HG02610 (cell line): ENCODE measurements around the gene BANP.
"Not testable (repeated sequence)": the region's sequence is repeated elsewhere in the genome, so short reads cannot be mapped to it uniquely, and the experiment has no call there.

Experiments
- ATAC-seq: cut with Tn5 transposase; IDR thresholded peaks from one replicate; pipeline ENCODE4 v1.9.1; 2021; ENCODE audit warnings: mild to moderate bottlenecking, moderate library complexity; ENCODE audit not compliant: unreplicated experiment

The BANP gene

DNA sequence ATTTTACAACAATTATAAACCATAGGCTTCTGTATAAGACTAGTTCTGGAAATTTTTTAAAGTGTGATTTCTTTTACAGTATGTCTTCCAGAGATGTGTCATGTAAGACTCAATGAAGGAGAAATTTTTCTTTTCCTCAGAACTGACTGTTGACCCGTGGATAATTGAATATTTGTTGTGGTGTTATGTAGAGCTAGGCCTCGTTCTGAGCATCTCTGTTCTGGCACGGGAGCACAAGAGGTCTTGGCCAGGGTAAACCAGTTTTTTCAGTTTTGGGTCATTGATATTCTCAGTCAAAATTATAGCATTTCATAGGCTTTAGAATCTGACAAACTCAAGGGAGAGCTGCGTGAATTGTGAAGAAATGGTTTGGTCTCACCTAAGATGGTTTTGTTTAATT is 39.0 kb downstream of the BANP start:
- ATAC-seq, result not testable (repeated sequence)

DNA sequence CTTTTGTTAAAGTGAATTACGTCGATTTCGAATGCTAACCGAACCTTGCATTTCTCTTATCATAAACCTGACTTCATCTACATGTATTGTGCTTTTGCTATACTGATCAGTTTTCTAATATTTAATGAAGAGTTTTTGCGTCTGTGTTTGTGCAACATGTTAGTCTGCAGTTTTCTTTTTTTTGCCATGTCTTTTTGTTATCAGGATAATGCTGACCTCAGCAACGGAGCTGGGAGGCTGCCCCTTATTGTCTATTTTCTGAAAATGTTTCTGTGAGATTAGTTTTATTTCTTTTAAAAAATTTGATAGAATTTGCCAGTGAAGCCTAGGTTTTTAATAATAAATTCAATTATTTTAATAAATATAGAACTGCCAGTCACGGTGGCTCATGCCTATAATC is 40.9 kb downstream of the BANP start:
- ATAC-seq, result not testable (repeated sequence)

DNA sequence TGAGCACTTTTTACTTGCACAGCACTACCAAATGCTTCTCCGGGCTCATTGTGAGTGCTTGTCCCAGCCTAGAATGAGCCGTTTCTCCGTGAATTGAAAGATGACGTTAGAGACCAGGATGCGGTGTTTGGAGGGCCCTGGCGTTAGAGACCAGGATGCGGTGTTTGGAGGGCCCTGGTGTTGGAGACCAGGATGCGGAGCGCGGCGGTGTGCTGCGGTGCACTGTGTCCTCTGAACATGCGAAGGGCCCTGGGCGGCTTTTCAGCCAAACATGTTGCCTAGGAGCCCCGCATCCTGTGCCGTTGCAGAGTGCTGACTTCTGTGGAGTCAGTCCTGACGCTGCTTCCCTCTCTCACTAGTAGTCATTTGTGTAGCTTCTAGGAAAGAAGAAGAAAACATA is 42.7 kb downstream of the BANP start:
- no peak for ATAC-seq

DNA sequence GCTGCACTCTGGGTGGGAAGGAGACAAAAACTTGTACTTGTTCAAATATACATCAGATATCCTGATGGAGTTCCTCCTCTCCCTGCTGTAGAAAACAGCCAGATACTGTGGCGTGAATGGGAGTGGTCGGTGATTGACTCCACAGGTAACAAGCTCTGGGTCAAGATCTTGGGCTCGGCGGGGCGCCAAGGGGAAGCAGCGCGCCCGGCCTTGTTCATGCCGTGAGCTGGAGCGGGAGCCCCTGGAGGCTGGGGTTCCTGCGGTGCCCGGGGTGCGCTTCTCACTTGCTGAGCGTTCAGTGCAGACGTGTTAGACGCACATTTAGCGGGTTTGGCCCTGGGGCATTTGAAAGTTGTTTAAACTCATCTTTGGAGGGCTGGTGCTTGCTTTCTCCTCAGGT is 44.4 kb downstream of the BANP start:
- no peak for ATAC-seq

DNA sequence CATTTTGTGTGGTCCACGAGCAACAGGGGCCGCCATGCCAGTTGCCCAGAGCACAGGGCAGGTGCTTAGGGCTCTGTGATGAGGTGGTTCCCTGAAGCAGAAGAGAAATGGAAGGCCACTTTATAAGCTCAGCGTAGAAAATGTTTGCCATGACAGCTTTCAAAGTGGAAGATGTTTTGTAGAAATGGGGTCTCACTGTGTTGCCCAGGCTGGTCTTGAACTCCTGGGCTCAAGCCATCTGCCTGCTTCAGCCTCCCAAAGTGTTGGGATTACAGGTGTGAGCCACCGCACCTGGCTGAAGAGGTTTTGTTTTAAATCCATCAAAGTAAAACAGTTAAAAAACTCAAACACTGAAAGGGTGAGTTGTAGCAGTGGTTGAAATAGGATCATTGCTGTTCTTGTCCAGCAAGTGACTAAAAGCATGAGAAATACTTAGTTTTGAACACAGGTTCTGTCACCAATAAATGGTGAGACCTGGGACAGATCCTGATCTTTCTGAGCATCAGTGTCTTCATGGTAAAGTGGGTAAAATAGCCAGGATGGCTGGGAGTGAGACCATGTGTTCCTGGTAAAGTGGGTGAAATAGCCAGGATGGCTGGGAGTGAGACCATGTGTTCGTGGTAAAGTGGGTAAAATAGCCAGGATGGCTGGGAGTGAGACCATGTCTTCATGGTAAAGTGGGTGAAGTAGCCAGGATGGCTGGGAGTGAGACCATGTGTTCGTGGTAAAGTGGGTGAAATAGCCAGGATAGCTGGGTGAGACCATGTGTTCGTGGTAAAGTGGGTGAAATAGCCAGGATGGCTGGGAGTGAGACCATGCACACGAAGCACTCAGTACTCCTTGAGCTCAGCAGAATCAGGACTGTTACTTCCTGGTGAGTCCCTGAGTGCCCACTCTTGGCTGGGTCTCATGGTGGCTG is 46.0 kb downstream of the BANP start:
- no peak for ATAC-seq

DNA sequence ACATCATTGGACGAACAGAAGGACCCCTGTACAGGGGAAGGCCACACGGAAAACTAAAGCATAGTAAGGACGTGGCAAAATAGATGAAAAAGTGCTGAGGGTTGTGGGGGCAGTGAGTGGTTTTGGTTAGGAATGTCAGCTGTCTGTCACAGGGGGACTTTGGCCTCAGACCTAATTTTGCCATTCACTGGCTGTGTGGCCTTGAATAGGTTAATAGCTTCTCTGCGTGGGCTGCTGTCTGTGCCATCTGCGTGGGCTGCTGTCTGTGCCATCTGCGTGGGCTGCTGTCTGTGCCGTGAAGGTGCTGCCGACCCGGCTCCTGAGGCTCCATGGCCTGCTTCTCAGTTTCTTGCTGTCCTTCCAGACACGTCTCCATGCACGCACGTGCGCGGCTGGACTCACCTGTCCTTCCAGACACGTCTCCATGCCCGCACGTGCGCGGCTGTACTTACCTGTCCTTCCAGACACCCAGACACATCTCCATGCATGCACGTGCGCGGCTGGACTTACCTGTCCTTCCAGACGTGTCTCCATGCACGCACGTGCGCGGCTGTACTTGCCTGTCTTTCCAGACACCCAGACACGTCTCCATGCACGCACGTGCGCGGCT is 47.1 kb downstream of the BANP start:
- not testable (repeated sequence) for ATAC-seq

DNA sequence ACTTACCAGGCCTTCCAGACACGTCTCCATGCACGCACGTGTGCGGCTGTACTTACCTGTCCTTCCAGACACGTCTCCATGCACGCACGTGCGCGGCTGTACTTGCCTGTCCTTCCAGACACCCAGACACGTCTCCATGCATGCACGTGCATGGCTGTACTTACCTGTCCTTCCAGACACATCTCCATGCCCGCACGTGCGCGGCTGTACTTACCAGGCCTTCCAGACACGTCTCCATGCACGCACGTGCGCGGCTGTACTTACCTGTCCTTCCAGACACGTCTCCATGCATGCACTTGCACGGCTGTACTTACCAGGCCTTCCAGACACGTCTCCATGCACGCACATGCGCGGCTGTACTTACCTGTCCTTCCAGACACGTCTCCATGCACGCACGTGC is 47.8 kb downstream of the BANP start:
- ATAC-seq, result not testable (repeated sequence)

DNA sequence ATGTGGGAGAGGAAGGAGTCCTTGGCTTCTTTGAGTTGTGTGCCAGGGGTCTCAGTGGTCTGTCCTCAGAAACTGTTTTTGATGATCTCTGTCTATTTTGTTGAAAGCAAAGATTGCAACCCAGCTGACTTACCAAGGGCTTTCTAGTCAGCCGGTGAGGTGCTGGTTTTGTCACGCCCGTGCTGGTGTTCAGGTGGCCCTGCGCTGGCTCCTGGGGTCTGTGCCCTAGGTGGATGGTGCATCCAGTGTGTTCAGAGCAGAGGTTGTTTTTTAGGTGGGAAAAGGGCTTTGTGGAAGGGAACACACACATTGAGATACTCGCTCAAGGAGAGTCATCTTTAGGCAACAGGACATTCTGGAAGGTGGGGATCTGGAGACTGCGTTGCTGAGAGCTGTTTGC is 51.0 kb downstream of the BANP start:
- no peak for ATAC-seq

DNA sequence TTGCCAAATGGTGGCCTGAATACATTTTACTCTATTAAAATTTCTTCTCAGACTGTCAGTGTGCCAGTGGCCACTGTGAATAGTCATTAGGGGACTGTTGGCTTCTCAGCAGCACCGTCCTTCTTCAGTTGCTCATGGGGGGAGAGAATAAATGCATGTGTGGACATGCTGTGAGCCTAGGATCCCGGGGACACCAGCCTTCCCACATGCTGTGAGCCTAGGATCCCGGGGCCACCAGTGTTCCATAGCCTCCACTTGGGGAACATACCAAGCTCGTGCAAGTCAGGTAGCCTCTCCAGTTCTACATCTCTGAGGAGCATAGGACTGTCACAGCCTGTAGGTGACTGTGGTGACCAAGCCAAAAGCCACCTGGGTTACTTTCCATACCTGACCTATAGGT is 51.5 kb downstream of the BANP start:
- ATAC-seq, result no peak

DNA sequence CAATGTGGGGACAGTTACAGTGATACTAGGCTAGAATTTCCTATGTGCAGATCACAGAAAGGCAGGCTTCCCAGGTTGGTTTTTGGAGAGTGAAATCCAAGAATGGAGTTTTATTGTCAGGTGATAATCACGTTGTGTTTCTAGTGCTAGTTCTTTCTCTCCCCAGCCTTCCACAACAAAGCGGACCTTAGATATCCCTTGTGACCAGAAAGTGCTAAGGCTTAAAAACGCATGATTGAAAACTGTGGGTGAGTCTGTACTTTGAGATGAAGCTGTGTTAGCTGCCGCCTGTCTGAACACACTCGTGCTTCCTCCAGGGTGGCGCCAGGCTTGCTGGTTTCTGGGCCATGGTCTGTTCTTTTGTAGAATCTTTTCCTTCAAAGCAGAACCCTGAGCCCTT is 52.1 kb downstream of the BANP start:
- ATAC-seq, result no peak

DNA sequence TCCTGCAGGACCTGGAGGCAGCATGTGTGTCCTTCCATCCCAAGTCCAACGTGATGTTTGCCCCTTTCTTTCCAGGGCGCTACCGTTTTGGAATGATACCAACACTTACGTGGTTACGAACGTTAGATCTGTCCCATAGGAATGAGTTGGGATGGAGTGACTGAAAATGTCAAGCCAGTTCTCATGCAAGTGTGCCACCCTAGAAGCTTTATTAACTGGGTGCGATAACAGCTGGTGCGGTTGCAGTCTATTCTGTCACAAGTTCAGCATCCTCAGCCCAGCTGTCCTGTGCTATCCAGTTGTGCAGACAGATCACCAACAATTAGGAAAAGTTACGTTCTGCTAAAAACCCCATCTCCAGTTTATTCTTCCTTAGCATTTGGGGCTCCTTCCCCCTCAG is 52.5 kb downstream of the BANP start:
- ATAC-seq, result no peak

DNA sequence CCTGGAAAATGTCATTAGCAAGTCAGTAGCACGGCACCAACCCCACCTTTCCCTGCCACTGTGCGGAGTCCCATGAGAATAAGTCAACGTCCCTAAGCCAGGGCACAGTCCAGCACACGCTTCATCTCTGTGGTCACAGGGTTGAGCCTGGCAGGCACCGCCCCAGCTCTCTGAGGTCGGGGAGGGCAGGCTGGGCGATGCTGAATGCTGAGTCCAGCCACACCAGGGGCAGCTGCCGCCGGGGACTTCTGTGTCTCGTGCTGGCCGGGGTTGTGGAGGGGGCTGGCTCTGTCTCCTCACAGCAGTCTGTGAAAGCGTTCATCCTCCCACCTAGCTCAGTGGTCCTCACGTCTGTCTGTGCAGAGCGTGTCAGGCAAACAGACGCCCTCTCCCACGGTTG is 53.2 kb downstream of the BANP start:
- no peak for ATAC-seq

DNA sequence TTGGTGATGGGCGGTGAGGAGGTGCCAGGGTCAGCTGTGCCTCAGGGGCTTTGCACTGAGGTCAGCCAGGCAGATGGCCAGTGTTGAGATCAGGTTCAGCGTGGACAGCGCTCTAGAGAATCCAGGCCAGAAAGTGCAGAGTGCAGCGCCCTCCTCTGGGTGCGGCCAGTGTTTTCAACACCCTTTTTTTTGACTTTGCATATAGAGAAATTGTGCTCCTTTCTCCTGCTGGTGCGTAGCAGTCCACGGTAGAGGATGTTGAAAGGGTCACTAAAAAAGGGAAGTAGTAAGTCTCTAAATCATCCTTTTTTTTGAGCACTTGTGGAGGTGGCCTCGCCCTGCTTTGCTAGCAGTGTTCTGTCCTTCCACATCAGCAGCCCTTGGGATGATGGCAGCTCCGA is 53.9 kb downstream of the BANP start:
- no peak for ATAC-seq

DNA sequence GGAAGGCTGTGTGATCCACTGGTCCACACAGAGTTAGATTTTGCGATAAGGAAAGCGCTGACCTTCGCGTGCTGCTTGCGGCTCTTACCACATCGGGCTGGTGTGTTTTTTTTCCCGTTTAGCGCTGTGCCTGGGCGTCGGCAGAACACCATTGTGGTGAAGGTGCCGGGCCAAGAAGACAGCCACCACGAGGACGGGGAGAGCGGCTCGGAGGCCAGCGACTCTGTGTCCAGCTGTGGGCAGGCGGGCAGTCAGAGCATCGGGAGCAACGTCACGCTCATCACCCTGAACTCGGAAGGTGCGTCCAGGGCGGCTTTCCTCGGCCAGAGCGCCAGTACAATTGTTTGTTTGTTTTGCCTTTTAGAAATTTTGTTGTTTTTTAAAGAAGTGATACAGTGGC is 54.7 kb downstream of the BANP start:
- ATAC-seq, result no peak

DNA sequence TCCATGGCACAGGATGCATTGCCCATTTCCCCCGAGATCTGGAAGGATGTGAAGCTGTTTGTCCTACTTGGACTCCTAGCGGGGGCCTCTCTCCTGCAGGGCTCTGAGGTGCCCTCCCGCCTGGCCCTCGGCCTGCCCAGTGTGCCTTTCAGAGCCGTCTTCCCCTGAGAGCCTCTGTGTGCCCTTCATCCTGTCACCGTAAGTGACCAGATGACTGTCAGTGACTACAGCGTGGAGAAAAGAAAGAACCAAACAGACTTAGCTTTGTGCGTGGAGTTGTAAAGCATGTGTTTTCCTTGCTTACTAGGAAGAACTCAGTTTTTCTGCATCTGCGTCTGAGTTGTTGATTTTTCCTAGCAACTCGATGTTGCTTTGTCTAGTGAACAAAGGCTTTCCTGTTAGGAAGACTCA is 56.1 kb downstream of the BANP start:
- ATAC-seq, result no peak

DNA sequence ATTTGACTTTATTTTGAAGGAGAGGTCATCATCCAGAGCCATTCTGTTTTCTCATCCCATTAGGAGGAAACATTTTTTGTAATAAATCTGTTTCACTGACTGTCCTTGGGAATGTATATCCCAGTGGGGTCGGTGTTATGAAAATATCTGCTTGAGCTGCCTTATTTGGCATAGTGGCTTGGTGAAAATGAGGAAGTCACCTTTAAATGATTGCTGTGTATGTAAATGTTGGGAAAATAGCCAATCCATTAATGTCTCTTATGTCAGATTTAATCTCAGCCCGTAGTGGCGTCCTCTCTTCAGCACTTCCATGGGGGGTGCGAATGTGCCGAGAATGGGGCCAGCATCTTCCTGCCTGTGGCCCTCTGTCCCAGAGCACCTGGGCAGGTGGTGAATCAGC is 57.6 kb downstream of the BANP start:
- ATAC-seq, result no peak

DNA sequence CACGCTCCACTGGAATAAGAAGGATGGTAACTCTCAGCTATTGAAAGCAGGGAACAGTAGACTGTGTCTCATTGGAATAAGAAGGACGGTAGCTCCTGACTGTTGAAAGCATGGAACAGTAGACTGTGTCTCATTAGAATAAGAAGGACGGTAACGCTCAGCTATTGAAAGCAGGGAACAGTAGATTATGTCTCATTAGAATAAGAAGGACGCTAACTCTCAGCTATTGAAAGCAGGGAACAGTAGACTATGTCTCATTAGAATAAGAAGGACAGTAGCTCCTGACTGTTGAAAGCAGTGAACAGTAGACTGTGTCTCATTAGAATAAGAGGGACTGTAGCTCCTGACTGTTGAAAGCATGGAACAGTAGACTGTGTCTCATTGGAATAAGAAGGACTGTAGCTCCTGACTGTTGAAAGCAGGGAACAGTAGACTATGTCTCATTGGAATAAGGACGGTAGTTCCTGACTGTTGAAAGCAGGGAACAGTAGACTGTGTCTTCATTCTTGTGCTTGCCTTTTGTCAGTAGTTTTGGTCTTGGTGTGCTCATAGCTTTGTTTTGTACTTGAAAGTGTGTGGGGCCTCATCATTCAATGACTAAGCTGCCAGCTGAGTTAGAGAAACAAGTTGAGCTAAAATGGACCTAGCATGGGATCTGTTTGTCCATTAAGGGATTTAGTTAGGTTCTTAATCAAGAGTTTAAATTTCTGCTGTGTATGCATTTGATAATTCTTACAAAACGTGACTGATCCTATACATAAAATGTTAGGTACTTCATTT is 58.5 kb downstream of the BANP start:
- no peak for ATAC-seq

DNA sequence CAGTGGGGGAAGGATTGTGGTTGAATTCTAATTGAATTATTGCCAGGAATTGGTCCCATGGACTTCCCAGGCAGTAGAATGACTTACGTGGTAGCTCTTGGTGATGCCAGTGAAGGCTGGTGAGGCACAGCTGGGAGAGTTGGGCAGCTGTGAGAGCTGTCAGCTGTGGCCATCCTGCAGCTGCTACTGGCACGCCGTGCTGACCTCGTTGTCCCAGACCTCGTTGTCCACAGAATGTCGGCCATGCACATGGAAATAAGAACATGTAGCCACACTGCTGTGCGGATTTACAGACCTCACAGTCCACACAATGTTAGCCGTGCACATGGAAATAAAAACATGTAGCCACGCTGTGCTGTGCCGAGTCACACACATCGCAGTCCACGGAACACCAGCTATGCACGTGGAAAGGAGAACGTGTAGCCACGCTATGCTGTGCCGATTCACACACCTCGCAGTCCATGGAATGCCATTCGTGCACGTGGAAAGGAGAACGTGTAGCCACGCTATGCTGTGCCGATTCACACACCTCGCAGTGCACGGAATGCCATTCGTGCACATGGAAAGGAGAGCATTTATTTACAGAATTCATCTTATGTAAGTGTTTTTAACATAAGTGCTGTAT is 59.2 kb downstream of the BANP start:
- no peak for ATAC-seq

DNA sequence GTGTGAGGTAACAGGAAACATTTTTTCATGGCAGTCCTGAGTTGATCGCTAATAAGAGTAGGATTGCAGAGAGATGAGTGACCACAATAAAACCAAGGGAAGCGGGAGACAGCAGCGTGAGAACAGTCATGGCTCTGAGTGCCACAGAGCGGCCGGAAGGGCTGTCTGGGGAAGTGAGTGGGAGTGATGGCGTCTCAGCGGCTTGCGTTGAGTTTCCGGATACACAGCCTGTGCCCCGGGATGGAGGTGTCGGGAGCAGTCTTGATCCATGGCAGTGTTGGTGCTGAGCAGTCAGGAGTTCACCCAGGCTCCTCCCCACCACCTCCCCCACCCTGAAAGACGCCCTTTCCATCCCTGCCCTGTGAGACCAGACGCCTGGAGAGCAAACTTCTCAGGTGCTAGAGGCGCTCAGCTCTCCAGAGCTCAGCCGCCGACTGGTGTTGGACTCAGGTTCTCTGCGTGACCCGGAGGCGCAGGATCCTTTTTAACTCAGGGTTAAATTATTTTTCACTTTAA is 59.8 kb downstream of the BANP start:
- no peak for ATAC-seq

DNA sequence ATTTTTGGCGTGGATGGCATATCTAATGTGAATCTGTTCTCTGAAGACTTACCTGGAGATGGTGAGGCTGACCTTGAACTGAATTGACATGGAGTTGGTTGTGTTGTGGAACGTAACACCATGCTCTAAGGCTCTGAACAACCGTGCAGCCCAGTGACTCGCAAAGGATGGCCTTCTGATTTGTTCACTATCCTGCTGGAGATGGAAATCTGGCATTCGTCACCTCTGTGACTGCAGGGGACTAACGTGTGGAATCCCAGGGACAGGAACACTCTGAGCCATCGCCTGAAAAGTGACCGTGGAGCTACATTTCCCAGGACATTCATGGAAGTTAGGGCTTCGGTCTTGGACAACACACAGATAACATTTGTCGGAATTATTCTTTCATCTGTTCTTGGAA is 61.1 kb downstream of the BANP start:
- no peak for ATAC-seq

DNA sequence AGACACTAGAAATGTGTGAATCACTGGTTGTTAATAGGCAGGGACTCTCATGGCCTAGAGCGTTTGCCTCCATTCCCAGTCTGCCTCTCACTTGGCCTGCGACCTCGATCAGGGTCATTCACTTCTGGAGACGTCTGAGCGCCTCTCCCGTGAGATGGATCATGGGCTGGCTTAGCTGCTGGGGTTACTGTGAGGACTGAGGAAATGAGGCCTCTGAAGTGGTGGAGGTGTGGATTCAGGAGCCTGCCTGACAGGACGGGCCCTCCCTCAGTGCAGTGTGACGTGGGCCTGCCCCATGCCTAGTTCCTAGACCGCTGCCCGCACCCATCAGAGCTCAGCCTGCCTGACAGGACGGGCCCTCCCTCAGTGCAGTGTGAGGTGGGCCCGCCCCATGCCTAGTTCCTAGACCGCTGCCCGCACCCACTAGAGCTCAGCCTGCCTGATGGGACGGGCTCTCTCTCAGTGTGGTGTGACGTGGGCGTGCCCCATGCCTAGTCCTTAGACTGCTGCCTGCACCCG is 61.9 kb downstream of the BANP start:
- ATAC-seq, result no peak
